Measurements from ENCODE around the gene CDC34.

CDC34 gene

DNA sequence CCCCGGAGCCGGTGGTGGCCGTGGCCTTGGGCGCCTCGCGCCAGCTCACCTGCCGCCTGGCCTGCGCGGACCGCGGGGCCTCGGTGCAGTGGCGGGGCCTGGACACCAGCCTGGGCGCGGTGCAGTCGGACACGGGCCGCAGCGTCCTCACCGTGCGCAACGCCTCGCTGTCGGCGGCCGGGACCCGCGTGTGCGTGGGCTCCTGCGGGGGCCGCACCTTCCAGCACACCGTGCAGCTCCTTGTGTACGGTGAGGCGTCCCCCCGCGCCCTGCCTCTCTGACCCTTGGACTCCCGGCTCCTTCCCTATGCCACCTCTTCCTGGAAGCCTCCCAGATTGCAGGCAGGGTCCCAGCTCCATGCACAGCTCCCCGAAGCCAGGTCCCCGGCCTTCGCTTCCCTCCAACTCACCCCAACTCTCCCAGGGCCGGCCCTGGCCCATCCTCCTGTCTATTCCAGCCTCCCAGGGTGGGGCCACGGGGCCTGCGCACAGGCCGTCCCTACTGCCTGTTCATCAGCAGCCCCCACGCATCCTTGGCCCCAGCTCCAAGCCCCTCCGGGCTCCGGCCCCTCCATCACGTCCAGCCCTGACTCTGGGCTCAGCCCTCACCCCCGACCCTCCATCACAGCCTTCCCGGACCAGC, 33.6 kb upstream of the CDC34 start:
- no peak for DNase-seq (ENCODE audit: low read depth)

DNA sequence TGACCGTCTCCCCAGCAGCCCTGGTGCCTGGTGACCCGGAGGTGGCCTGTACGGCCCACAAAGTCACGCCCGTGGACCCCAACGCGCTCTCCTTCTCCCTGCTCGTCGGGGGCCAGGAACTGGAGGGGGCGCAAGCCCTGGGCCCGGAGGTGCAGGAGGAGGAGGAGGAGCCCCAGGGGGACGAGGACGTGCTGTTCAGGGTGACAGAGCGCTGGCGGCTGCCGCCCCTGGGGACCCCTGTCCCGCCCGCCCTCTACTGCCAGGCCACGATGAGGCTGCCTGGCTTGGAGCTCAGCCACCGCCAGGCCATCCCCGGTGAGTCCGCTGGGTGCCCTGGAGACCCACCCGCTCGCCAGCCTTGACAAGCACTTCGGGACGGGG, 33.1 kb upstream of the CDC34 start:
- no peak for DNase-seq (ENCODE audit: low read depth)

DNA sequence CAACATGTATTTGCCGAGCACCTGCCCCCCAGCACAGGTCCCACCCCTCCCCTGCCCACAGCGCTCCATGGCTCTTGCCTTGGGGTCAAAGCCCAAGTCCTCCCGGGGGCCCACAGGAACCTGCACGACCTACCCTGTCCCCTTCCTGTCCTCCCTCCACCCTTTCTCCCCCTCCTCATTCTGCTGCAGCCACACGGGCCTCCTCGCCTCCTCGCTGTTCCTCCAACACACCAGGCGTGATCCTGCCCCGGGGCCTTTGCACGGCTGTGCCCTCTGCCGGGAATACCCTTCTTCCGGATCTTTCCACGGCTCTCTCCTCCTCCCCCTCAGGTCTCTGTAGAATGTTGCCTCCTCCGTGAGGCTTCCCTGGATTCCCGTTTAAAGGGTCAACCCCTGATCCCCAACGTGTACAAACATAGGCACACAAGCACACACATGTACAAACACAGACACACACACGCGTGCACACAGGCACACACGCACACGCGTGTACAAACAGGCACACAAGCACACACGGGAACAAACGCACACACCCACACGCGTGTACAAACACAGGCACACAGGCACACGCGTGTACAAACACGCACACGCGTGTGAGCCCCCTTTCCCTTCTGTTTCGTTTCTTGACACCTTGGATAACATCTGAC, 32.5 kb upstream of the CDC34 start:
- no peak for DNase-seq (ENCODE audit: low read depth)

DNA sequence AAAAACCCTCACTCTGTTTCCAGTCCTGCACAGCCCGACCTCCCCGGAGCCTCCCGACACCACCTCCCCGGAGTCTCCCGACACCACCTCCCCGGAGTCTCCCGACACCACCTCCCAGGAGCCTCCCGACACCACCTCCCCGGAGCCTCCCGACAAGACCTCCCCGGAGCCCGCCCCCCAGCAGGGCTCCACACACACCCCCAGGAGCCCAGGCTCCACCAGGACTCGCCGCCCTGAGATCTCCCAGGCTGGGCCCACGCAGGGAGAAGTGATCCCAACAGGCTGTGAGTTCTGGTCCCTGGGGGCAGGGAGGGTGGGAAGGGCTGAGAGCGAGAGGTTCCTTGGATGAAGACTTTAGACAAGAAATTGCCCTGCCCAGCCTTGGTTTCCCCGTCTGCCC, 29.9 kb upstream of the CDC34 start:
- DNase-seq (ENCODE audit: low read depth): no peak

DNA sequence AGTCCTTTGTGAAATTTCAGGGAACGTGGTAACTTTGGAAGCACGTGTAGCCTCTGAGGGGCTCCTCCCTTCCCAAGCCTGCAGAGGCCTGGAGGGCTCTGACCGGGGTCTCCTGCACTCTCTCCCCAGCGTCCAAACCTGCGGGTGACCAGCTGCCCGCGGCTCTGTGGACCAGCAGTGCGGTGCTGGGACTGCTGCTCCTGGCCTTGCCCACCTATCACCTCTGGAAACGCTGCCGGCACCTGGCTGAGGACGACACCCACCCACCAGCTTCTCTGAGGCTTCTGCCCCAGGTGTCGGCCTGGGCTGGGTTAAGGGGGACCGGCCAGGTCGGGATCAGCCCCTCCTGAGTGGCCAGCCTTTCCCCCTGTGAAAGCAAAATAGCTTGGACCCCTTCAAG, 26.9 kb upstream of the CDC34 start:
- DNase-seq (ENCODE audit: low read depth): no peak

DNA sequence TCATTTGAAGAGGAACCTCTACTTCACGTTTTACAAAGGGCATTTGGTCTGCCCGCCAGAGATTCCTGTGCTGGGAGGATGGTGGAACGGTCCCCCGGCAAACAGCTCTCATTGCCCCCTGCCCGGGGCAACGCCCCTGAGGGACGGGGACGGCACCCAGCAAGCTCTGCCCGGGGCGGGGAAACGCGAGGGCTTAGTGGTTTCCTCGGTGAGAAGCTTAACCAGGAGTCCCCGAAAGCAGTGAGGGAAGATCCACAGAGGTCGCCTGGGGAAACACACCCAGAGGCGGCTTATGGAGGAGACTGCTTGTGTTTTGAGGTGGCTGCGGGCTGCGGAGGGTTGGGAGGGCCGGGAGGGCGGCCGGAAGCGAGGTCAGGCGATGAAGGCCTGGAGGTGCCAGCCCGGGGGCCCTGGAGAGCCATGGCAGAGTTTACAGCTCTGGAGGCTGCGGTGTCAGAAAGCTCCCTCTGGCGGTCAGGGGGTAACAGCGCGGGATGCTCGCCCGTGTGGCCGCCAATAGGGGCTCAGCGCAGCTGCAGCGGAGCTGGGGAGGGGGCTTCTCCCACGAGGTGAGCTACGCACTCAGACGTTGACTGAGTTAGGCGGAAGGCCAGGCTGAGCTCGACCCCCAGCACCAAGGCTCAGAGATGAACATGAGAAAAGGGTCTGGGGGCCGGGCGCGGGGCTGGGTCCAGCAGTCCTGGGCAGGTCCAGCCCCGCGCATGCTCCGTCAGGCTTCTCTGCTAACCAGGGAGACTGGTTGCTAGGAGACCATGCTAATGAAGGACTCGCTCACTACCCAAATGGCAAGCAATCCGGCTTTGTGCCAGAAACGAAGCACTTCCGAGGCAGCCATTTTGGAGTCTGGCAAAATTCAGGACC, 24.9 kb upstream of the CDC34 start:
- DNase-seq (ENCODE audit: low read depth): peak; percentile 100

DNA sequence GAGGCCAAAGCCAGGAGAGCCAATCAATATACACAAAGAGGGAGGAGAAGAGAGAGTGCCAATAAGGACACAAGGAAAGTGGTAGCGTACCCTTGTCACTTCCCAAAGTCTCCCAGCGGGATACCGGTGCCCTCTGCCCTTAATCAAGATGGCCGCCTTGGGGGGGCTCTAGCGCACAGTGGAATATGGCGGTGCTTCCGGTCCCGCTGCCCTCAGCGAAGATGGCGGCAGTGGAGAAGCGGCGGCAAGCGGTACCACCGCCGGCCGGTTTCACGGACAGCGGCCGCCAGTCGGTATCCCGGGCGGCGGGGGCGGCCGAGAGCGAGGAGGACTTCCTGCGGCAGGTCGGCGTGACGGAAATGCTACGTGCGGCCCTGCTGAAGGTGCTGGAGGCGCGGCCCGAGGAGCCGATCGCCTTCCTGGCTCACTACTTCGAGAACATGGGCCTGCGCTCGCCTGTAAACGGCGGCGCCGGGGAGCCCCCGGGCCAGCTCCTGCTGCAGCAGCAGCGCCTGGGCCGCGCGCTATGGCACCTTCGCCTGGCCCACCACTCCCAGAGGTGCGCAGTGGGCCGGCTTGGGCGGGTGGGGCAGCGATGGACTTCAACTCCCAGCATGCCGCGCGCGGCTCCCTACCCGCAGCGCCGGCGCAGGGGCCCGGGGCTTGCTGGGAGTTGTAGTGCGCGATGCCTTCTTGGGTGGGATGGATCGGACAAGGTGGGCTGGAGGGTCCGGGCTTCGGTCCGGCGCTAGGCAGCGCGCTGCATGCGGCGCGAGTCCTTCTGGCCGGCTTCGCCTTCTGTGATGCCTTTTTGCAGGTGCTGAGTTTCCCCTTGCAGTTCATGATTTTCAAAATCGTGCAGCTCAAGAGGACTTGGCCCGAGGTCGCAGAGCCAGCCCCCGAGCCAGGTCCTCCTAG, 24.0 kb upstream of the CDC34 start, which contains the start of gene TPGS1:
Gene TPGS1, plus strand, starts transcription at position 212 of the 918 bp plus-strand sequence. Its CDS starts 10 bp downstream, at position 222.
- no peak for DNase-seq (ENCODE audit: low read depth)

DNA sequence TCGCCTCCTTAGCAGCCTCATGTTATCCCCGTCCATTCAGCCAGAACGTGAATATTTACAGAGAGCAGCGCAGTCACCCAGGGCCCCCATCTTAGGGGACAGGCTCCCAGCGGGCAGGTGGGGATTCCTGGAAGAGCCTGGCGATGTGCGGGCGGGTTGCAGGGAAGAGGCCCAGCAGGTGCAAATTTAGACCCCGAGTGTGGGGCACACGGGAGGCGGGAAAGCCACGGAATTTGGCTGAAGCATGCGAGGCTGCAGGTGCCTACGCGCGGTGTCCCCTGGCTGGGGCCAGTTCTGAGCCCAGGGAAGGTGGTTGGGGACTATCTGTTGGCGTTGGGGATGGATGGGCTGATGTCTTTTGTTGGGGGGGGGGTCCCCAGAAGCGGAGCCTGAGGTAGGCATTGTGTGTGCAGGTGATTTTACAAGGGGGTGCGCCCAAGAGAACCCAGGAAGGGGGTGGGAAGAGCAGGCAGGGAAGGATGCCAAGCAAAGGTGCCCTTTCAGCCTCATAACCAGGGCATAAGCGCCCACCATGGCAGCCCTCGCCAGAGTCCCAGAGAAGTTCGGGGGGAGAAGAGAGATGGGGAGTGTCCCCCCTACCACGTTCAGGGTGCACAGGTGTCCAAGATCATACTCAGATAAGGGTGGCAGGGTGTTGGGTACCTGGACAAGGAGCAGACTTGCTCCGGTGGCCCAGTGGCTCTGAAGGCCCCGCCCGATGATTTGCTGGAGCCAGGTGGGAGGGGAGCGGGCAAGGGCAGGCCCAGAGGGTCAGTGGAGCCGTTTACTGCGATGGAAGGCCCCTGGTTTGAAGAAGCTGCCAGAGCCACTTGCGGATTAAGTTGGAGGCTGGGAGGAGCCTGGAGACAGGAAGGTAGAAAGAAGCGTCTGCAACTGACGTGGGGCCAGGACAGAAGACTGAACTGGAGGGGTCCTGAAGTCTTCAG, 23.1 kb upstream of the CDC34 start:
- no peak for DNase-seq (ENCODE audit: low read depth)

DNA sequence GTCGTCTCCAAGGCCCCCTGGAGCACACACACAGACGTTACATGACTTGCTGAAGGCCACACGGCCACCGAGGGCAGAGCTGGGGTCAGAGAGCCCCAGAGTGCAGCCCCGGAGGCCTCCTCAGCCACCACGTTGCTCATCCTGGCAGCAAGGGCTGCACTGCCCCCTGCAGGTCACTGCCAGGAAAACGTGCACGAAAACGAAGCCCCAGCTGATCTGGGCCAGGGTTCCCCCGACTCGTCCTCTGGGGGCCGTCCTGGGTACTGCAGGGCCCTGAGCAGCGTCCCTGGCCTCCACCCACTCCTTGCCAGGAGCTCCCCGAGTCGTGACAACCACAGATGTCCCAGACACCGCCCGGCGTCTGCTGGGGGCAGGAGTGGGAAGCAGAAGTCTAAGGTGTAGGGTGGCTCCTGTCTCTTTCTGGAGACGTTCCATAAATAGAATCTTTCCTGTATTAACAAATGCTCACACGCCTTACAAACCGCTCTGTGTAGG, 20.9 kb upstream of the CDC34 start:
- no peak for DNase-seq (ENCODE audit: low read depth)

DNA sequence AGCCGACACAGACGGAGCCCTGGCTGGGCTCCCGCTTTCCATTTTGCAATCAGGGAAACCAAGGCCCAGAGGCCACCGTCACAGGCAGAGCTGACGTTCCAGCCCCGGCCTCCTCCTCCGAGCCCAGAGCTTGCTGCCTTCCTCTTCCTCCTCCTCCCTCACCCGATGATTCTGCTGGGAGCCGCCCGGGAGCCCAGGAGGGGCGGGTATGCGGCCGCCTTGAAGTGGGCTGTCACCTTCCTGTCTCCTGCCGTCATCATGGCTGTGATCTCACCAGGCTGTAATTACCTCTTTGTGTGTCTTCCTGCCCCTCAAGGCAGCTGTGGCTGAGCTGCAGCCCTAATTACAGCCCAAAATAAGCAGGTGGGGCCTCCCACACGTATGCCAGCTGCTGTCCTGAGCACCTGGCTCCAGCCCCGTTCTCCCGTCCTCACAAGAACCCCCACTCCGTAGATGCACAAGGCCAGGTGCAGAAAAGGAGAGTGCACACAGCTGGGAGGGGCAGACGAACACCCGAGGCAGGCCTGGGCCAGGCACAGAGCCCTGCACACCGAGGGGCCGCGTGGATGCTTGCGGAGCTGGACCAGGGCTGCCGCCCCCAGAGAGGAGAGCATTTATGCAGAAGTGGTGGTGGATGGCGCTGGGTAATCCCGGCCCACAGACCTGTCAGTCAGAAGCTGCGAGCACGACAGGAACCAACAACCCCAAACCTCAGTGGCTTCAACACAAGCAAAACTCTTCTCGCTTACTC, 20.3 kb upstream of the CDC34 start:
- DNase-seq (ENCODE audit: low read depth): no peak

DNA sequence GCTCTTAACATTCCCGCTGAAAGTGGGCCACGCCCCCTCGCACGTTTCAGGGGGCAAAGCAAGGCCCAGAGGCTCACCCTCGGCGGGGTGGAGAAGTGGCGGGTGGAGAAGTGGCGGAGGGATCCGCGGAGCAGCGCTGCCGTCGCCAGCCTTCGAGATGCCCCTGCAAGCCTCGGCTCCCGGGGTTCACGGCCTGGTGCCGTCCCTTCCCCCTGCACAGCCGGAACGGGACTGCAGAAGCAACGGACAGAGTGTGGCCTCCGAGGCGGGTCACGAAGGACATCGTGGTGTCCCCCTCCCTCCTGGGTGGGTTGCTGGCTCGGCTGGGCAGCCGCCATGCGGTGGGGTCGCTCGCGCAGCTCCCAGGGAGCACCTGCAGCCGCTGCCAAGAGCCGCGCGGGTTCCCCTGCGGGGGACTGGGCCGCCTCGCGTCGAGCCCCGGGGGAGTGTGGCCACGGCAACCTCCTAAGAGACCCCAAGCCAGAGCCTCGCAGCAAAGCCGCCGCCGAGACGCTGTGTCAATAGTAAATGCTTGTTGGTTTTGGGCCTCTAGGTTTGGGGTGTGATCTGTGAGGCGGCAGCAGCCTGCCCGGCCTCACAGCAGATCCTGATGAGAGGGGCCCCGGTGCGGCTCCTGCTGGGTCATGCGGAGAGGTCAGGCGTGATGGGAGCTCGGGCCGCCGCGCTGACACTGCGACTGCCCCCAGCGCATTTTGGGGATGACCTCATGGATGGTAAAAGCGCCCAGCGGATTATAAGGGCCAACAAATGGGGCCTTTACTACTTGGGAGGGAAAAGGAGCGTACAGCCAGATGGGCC, 18.8 kb upstream of the CDC34 start:
- no peak for DNase-seq (ENCODE audit: low read depth)

DNA sequence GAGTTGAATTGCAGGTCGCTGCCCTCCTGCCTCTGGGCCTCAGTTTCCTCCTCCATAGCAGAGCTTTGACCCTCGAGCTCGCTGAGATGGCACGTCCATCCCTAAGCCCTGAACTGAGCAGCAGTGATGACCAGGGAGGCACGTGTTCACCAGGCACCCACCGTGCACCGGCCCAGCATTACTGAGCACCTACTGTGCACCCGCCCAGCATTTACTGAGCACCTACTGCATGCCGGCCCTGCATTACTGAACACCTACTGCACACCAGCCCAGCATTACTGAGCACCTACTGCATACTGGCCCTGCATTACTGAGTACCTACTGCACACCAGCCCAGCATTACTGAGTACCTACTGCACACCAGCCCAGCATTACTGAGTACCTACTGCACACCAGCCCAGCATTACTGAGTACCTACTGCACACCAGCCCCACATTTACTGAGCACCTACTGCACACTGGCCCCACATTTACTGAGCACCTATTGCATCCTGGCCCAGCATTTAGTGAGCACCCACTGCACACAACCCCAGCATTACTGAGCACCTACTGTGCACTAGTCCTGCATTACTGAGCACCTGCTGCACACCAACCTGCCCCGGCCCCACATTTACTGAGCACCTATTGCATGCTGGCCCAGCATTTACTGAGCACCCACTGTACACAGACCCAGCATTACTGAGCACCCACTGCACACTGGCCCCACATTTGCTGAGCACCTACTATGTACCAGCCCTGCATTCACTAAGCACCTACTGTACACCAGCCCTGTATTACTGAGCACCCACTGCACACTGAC, 18.0 kb upstream of the CDC34 start:
- DNase-seq (ENCODE audit: low read depth): no peak

DNA sequence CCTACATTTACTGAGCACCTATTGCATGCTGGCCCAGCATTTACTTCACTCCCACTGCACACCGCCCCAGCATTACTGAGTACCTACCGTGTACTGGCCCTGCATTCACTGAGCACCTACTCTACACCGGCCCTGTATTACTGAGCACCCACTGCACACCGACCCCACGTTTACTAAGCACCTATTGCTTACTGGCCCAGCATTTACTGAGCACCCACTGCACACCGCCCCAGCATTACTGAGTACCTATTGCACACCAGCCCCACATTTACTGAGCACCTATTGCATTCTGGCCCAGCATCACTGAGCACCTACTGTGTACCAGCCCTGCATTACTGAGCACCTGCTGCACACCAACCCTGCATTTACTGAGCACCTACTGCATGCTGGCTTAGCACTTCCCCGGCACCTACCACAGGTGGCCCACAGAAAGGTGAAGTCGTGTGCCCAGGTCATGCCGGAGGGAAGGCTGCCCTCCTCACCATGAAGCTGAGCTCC, 17.3 kb upstream of the CDC34 start:
- DNase-seq (ENCODE audit: low read depth): no peak

DNA sequence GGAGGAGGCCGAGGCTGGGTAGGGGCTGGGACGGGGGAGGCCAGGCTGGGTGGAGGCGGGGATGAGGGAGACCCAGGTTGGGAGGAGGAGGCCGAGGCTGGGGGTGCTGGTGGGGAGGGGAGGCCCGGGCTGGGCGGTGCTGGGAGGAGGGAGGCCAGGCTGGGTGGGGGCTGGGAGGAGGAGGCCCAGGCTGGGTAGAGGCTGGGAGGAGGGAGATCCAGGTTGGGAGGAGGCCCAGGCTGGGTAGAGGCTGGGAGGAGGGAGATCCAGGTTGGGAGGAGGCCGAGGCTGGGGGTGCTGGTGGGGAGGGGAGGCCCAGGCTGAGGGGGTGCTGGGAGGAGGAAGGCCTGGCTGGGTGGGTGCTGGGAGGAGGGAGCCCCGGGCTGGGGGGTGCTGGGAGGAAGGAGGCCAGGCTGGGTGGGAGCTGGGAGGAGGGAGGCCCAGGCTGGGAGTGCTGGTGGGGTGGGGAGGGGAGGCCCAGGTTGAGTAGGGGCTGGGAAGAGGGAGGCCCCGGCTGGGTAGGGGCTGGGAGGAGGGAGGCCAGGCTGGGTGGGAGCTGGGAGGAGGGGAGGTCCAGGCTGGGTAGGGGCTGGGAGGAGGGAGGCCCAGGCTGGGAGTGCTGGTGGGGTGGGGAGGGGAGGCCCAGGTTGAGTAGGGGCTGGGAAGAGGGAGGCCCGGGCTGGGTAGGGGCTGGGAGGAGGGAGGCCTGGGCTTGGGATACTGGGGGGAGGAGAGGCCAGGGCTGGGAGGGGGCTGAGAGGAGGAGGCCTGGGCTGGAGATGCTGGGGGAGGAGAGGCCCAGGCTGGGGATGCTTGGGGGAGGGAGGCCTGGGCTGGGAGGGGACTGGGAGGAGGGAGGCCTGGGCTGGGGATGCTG, 13.6 kb upstream of the CDC34 start:
- DNase-seq (ENCODE audit: low read depth): no peak

DNA sequence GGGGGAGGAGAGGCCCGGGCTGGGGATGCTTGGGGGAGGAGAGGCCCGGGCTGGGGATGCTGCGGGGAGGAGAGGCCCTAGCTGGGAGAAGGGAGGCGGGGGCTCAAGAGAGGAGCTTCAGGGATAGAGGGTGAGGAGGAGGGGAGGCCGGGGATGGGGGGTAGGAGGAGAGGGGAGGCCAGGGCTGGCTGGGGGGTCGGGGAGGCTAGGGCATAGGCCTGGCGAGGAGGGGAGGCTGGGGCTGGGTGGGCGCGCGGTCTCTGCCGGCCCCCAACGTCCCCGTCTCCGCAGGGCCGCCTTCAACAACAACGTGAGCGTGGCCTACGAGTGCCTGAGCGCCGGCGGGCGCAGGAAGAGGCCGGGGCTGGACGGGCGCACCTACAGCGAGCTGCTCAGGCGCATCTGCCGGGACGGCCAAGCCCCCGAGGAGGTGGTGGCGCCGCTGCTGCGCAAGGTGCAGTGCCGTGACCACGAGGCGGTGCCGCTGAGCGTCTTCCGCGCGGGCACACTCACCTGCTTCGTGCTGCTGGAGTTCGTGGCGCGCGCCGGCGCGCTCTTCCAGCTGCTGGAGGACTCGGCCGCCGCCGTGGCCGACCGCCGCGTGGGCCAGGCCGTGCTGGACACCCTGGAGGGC, 12.8 kb upstream of the CDC34 start:
- no peak for DNase-seq (ENCODE audit: low read depth)

DNA sequence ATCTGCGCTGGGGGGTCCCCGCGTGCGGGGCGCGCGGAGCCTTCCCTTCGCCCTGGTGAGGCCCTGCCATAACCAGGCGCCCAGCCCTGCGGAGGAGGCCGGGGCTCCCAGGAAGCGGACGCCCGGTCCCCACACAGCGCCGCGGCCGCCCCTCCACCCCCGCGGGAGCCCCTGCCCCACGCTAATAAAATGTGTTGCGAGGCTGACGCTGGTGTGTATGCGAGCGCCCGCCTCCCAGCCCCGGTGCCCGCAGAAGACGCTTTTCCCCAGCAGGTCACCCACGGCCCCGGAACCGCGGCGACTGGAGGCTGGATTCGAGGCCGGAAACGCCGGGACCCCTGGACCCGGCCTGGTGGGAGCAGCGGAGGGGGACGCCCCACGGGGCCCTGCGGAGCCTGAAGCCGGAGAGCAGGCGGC, 12.1 kb upstream of the CDC34 start:
- DNase-seq (ENCODE audit: low read depth): no peak

Measured in stromal cell of bone marrow (primary cell).